ENCODE results near the gene MUC20. TPM values are rescaled to one million over a fixed set of nuclear protein-coding genes. Genes with fewer than 3 reads are reported as not detected.

The MUC20 gene
- total RNA-seq, 1 donor from 2014 or later = not detected

- H3K4me1 ChIP-seq (ENCODE audit: insufficient read depth, low read length) = peaks cover 14% of the 10 kb centered on the region
- Mint-ChIP-seq H3K4me3 (ENCODE audit: unreplicated experiment) (no peak overlapping the region), H3K27ac (ENCODE audit: unreplicated experiment) (peak overlapping the region; percentile 8), H3K9me3 (ENCODE audit: unreplicated experiment) (no peaks in the 10 kb centered on the region), H3K27me3 (ENCODE audit: low read depth, unreplicated experiment) (peaks cover 2% of the 10 kb centered on the region), H3K4me1 (ENCODE audit: low read depth, unreplicated experiment) (peaks cover 14% of the 10 kb centered on the region), H3K36me3 (ENCODE audit: low read depth, unreplicated experiment) (peaks cover 10% of the 10 kb centered on the region)
- H3K4me3 ChIP-seq (ENCODE audit: insufficient read depth, low read depth, low read length) = no peak overlapping the region
- peak overlapping the region; percentile 16 for H3K27ac ChIP-seq (ENCODE audit: low read depth, low read length)
- no peak for DNase-seq (ENCODE audit: low read depth)
- no peaks in the 10 kb centered on the region for H3K79me2 ChIP-seq (ENCODE audit: insufficient read depth, low read length)
- H4K20me1 ChIP-seq (ENCODE audit: insufficient read depth, low read length) = peaks cover 21% of the 10 kb centered on the region
- peak overlapping the region; percentile 71 for H3K4me2 ChIP-seq (ENCODE audit: low read length)
- no peak overlapping the region for H3K9ac ChIP-seq (ENCODE audit: low read length)
- H3K9me3 ChIP-seq (ENCODE audit: insufficient read depth, low read depth, low read length) = no peaks in the 10 kb centered on the region
- TF ChIP-seq EZH2 (IDR thresholded peaks at IDR 0.05; ENCODE audit: insufficient read depth, low read length) = no peak
- no peak for TF ChIP-seq CTCF (IDR thresholded peaks at IDR 0.05; ENCODE audit: insufficient read depth, low read depth, low read length)
- no peak overlapping the region for H2AFZ ChIP-seq (ENCODE audit: low read depth, low read length)
- FAIRE-seq = no peak
- H3K36me3 ChIP-seq (ENCODE audit: insufficient read depth, low read length) = peaks cover 4% of the 10 kb centered on the region
- H3K27me3 ChIP-seq (ENCODE audit: insufficient read depth, low read length) = no peaks in the 10 kb centered on the region
These were observed 22.5 kb upstream of the MUC20 start for GRCh38 chr3:195698325-195698646.

- H3K27me3 ChIP-seq (ENCODE audit: insufficient read depth, low read length) = no peaks in the 10 kb centered on the region
- no peak overlapping the region for H3K27ac Mint-ChIP-seq (ENCODE audit: unreplicated experiment)
- DNase-seq (ENCODE audit: low read depth) = no peak
- H3K9me3 Mint-ChIP-seq (ENCODE audit: unreplicated experiment) = no peaks in the 10 kb centered on the region
- peak; percentile 23 for FAIRE-seq
- H3K9me3 ChIP-seq (ENCODE audit: insufficient read depth, low read depth, low read length) = no peaks in the 10 kb centered on the region
- H3K27me3 Mint-ChIP-seq (ENCODE audit: low read depth, unreplicated experiment) = peaks cover 2% of the 10 kb centered on the region
- no peak overlapping the region for H3K4me3 ChIP-seq (ENCODE audit: insufficient read depth, low read depth, low read length)
- H3K9ac ChIP-seq (ENCODE audit: low read length) = no peak overlapping the region
- peaks cover 9% of the 10 kb centered on the region for H3K36me3 Mint-ChIP-seq (ENCODE audit: low read depth, unreplicated experiment)
- no peak overlapping the region for H3K4me3 Mint-ChIP-seq (ENCODE audit: unreplicated experiment)
- peaks cover 14% of the 10 kb centered on the region for H3K4me1 ChIP-seq (ENCODE audit: insufficient read depth, low read length)
- H4K20me1 ChIP-seq (ENCODE audit: insufficient read depth, low read length) = peaks cover 20% of the 10 kb centered on the region
- peaks cover 14% of the 10 kb centered on the region for H3K4me1 Mint-ChIP-seq (ENCODE audit: low read depth, unreplicated experiment)
- H3K4me2 ChIP-seq (ENCODE audit: low read length) = peak overlapping the region; percentile 71
- H3K79me2 ChIP-seq (ENCODE audit: insufficient read depth, low read length) = no peaks in the 10 kb centered on the region
- no peak overlapping the region for H2AFZ ChIP-seq (ENCODE audit: low read depth, low read length)
- no peak for TF ChIP-seq EZH2 (IDR thresholded peaks at IDR 0.05; ENCODE audit: insufficient read depth, low read length)
- peak overlapping the region; percentile 16 for H3K27ac ChIP-seq (ENCODE audit: low read depth, low read length)
- peaks cover 4% of the 10 kb centered on the region for H3K36me3 ChIP-seq (ENCODE audit: insufficient read depth, low read length)
These were observed 22.0 kb upstream of the MUC20 start for GRCh38 chr3:195698647-195699387.

- Histone ChIP-seq H3K9me3 (ENCODE audit: insufficient read depth, low read depth, low read length) (no peaks in the 10 kb centered on the region), H3K36me3 (ENCODE audit: insufficient read depth, low read length) (peaks cover under 1% of the 10 kb centered on the region), H3K9ac (ENCODE audit: low read length) (no peak overlapping the region), H2AFZ (ENCODE audit: low read depth, low read length) (no peak overlapping the region), H3K79me2 (ENCODE audit: insufficient read depth, low read length) (no peaks in the 10 kb centered on the region), H3K27me3 (ENCODE audit: insufficient read depth, low read length) (no peaks in the 10 kb centered on the region), H3K4me3 (ENCODE audit: insufficient read depth, low read depth, low read length) (no peak overlapping the region), H3K4me1 (ENCODE audit: insufficient read depth, low read length) (peaks cover 14% of the 10 kb centered on the region), H3K27ac (ENCODE audit: low read depth, low read length) (no peak overlapping the region), H4K20me1 (ENCODE audit: insufficient read depth, low read length) (peaks cover 14% of the 10 kb centered on the region), H3K4me2 (ENCODE audit: low read length) (no peak overlapping the region)
- Mint-ChIP-seq H3K27me3 (ENCODE audit: low read depth, unreplicated experiment) (peaks cover 3% of the 10 kb centered on the region), H3K27ac (ENCODE audit: unreplicated experiment) (no peak overlapping the region), H3K9me3 (ENCODE audit: unreplicated experiment) (no peaks in the 10 kb centered on the region), H3K36me3 (ENCODE audit: low read depth, unreplicated experiment) (peaks cover 5% of the 10 kb centered on the region), H3K4me1 (ENCODE audit: low read depth, unreplicated experiment) (peaks cover 14% of the 10 kb centered on the region), H3K4me3 (ENCODE audit: unreplicated experiment) (no peak overlapping the region)
- no peak for DNase-seq (ENCODE audit: low read depth)
- FAIRE-seq = no peak
- TF ChIP-seq EZH2 (IDR thresholded peaks at IDR 0.05; ENCODE audit: insufficient read depth, low read length) (no peak), CTCF (IDR thresholded peaks at IDR 0.05; ENCODE audit: insufficient read depth, low read depth, low read length) (no peak)
These were observed 21.4 kb upstream of the MUC20 start for GRCh38 chr3:195699388-195699771.
